IMR-90 (cell line): ENCODE measurements around the gene COL11A2. TPM values are rescaled to one million over a fixed set of nuclear protein-coding genes. Genes with fewer than 3 reads are reported as not detected.

Experiments used
- ATAC-seq: fragments of 200-7000 bp; cut with Tn5 transposase; 2 replicates; pipeline ENCODE4 v1.9.1; 2020; ENCODE audit warnings: low read depth, mild to moderate bottlenecking, moderate library complexity
- BruUV-seq: library from RNA; stranded (reverse); fragments of 400-500 nt; replicated peaks from 2 replicates; lab custom pipeline; 2021; lab: Mats Ljungman, UMichigan
- CTCF ChIA-PET: fragments of 300-600 bp; formaldehyde crosslinking; extraction: SDS; loops from one replicate; lab custom pipeline; 2021; ENCODE audit warnings: antibody characterized with exemption; lab: Yijun Ruan, JAX
- POLR2A ChIA-PET: fragments of 300-600 bp; sonication (Branson Sonifier 250); formaldehyde crosslinking; loops from one replicate; lab custom pipeline; 2022; ENCODE audit warnings: antibody characterized with exemption; ENCODE audit not compliant: unreplicated experiment; lab: Charles Lee
- DNase-seq: peaks from one replicate; pipeline ENCODE4 v3.0.0; 2013
- H2AFZ ChIP-seq: replicated peaks from 2 replicates; pipeline ENCODE3; 2013; ENCODE audit warnings: low read length, mild to moderate bottlenecking; ENCODE audit not compliant: poor library complexity
- H2AK5ac ChIP-seq: 2 replicates; pipeline ENCODE4 v1.6.1; 2013; ENCODE audit warnings: low read depth, low read length, inconsistent platforms
- H2AK9ac ChIP-seq: replicated peaks from 2 replicates; pipeline ENCODE3; 2013; ENCODE audit warnings: mild to moderate bottlenecking, low read depth, low read length, moderate library complexity; ENCODE audit not compliant: poor library complexity
- H2BK120ac ChIP-seq: 2 replicates; pipeline ENCODE4 v1.6.1; 2013; ENCODE audit warnings: low read depth, low read length, inconsistent platforms
- H2BK15ac ChIP-seq: 3 replicates; pipeline ENCODE4 v1.6.1; 2013; ENCODE audit warnings: low read depth, low read length, inconsistent platforms
- H2BK20ac ChIP-seq: 2 replicates; pipeline ENCODE4 v1.6.1; 2013; ENCODE audit warnings: low read depth, mild to moderate bottlenecking, inconsistent platforms, low read length, moderate library complexity
- H2BK5ac ChIP-seq: 2 replicates; pipeline ENCODE4 v1.6.1; 2013; ENCODE audit warnings: mild to moderate bottlenecking, low read depth, low read length, inconsistent platforms; ENCODE audit not compliant: poor library complexity, severe bottlenecking
- H3K14ac ChIP-seq: replicated peaks from 2 replicates; pipeline ENCODE4 v1.6.1; 2013; ENCODE audit warnings: low read depth, low read length, inconsistent platforms
- H3K18ac ChIP-seq: 2 replicates; pipeline ENCODE4 v1.6.1; 2013; ENCODE audit warnings: low read depth, low read length, control low read depth
- H3K23ac ChIP-seq: 2 replicates; pipeline ENCODE4 v1.6.1; 2013; ENCODE audit warnings: low read depth, low read length, inconsistent platforms
- H3K27ac ChIP-seq: 2 replicates; pipeline ENCODE4 v1.5.1; 2013; ENCODE audit warnings: mild to moderate bottlenecking, control low read depth, low read length; ENCODE audit not compliant: insufficient read depth
- H3K27me3 ChIP-seq: 2 replicates; pipeline ENCODE4 v1.6.1; 2013; ENCODE audit warnings: low read length; ENCODE audit not compliant: control insufficient read depth, insufficient read depth
- H3K36me3 ChIP-seq: 2 replicates; pipeline ENCODE4 v1.6.1; 2013; ENCODE audit warnings: low read length, mixed read lengths; ENCODE audit not compliant: control insufficient read depth, insufficient read depth
- H3K4ac ChIP-seq: 2 replicates; pipeline ENCODE4 v1.6.1; 2013; ENCODE audit warnings: low read depth, low read length, inconsistent platforms
- H3K4me1 ChIP-seq: 2 replicates; pipeline ENCODE4 v1.6.1; 2013; ENCODE audit warnings: low read length, mixed read lengths; ENCODE audit not compliant: control insufficient read depth, insufficient read depth
- H3K4me2 ChIP-seq: 2 replicates; pipeline ENCODE4 v1.6.1; 2013; ENCODE audit warnings: low read depth, mild to moderate bottlenecking, control low read depth, low read length, moderate library complexity
- H3K4me3 ChIP-seq: 2 replicates; pipeline ENCODE4 v1.5.1; 2013; ENCODE audit warnings: low read depth, mild to moderate bottlenecking, control low read depth, low read length, moderate library complexity; ENCODE audit not compliant: insufficient read depth
- H3K56ac ChIP-seq: 2 replicates; pipeline ENCODE4 v1.6.1; 2013; ENCODE audit warnings: low read length, inconsistent platforms; ENCODE audit not compliant: insufficient read depth; ENCODE audit errors: extremely low read depth
- H3K79me1 ChIP-seq, 2 experiments: 2 replicates each; pipeline ENCODE4 v1.6.1; 2013; ENCODE audit warnings: low read length in 2 of 2, inconsistent platforms in 1 of 2, low read depth in 1 of 2
- H3K9ac ChIP-seq: 2 replicates; pipeline ENCODE4 v1.6.1; 2013; ENCODE audit warnings: low read depth, low read length, control low read depth
- H3K9me1 ChIP-seq: 2 replicates; pipeline ENCODE4 v1.6.1; 2013; ENCODE audit warnings: low read length, inconsistent platforms; ENCODE audit not compliant: insufficient read depth
- H3K9me3 ChIP-seq: 2 replicates; pipeline ENCODE4 v1.6.1; 2013; ENCODE audit warnings: low read length; ENCODE audit not compliant: control insufficient read depth, insufficient read depth
- H4K20me1 ChIP-seq: 2 replicates; pipeline ENCODE4 v1.6.1; 2013; ENCODE audit warnings: low read length, inconsistent platforms; ENCODE audit not compliant: insufficient read depth
- H4K5ac ChIP-seq: 2 replicates; pipeline ENCODE4 v1.6.1; 2013; ENCODE audit warnings: mild to moderate bottlenecking, low read depth, low read length, control low read depth
- H4K8ac ChIP-seq, 2 experiments: 2 replicates each; pipeline ENCODE4 v1.6.1; 2013; ENCODE audit warnings: low read depth in 2 of 2, low read length in 2 of 2, control low read depth in 1 of 2, inconsistent platforms in 1 of 2
- H4K91ac ChIP-seq: 2 replicates; pipeline ENCODE4 v1.6.1; 2013; ENCODE audit warnings: low read depth, low read length, inconsistent platforms; ENCODE audit not compliant: insufficient read depth
- BHLHE40 ChIP-seq: fragments of 150-350 bp; IDR thresholded peaks from 2 replicates; pipeline ENCODE4 v1.6.1; 2016; ENCODE audit warnings: mild to moderate bottlenecking, low read depth, low read length
- CEBPB ChIP-seq: IDR thresholded peaks from 2 replicates; pipeline ENCODE4 v1.6.1; 2012; ENCODE audit warnings: low read depth, low read length, improper control_type of control experiment
- CHD1 ChIP-seq: IDR thresholded peaks from 2 replicates; pipeline ENCODE4 v1.6.1; 2012; ENCODE audit warnings: low read depth, low read length, improper control_type of control experiment
- FOS ChIP-seq: fragments of 150-350 bp; IDR thresholded peaks from 2 replicates; pipeline ENCODE4 v1.6.1; 2016; ENCODE audit warnings: low read depth, low read length
- MAFK ChIP-seq: IDR thresholded peaks from 2 replicates; pipeline ENCODE4 v1.6.1; 2012; ENCODE audit warnings: low read depth, low read length, improper control_type of control experiment
- MAZ ChIP-seq: IDR thresholded peaks from 2 replicates; pipeline ENCODE4 v1.6.1; 2012; ENCODE audit warnings: low read depth, mild to moderate bottlenecking, low read length, improper control_type of control experiment, moderate library complexity, borderline replicate concordance
- MXI1 ChIP-seq: IDR thresholded peaks from 2 replicates; pipeline ENCODE4 v1.6.1; 2012; ENCODE audit warnings: low read depth, mild to moderate bottlenecking, low read length, moderate library complexity, borderline replicate concordance
- NFE2L2 ChIP-seq: fragments of 150-350 bp; IDR thresholded peaks from 2 replicates; pipeline ENCODE4 v1.6.1; 2016; ENCODE audit warnings: low read depth, mild to moderate bottlenecking, low read length
- POLR2A ChIP-seq: IDR thresholded peaks from 2 replicates; pipeline ENCODE4 v1.6.1; 2012; ENCODE audit warnings: mild to moderate bottlenecking, low read depth, low read length
- RAD21 ChIP-seq: IDR thresholded peaks from 2 replicates; pipeline ENCODE4 v1.6.1; 2012; ENCODE audit warnings: low read length, improper control_type of control experiment
- RCOR1 ChIP-seq: IDR thresholded peaks from 2 replicates; pipeline ENCODE4 v1.6.1; 2012; ENCODE audit warnings: mild to moderate bottlenecking, low read length, improper control_type of control experiment; ENCODE audit not compliant: insufficient replicate concordance
- RFX5 ChIP-seq: IDR thresholded peaks from 2 replicates; pipeline ENCODE4 v1.8.0; 2012; ENCODE audit warnings: low read depth, mild to moderate bottlenecking, low read length, moderate library complexity
- SMC3 ChIP-seq: fragments of 150-350 bp; IDR thresholded peaks from 2 replicates; pipeline ENCODE4 v1.6.1; 2016; ENCODE audit warnings: low read depth, mild to moderate bottlenecking, antibody characterized with exemption, low read length, moderate library complexity
- WGBS, 2 experiments: methylation state at CpG; one replicate each; pipeline versions ENCODE4 v1.1.5 to v1.1.7; 2013; ENCODE audit warnings: missing lambda C conversion rate in 2 of 2; ENCODE audit not compliant: insufficient read length in 1 of 2; ENCODE audit errors: extremely low coverage in 2 of 2; 5-methylcytosine and 5-hydroxymethylcytosine counted together
- dilution Hi-C: fragments of 300-500 bp; cut with HindIII; formaldehyde crosslinking; loops from one replicate; pipeline ENCODE4 v1.14.3; 2018; ENCODE audit warnings: low sequenced_read_pairs; ENCODE audit not compliant: unreplicated experiment
- in situ Hi-C: fragments of 300-500 bp; cut with MboI; formaldehyde crosslinking; loops from 3 replicates; pipeline ENCODE4 v1.14.3; 2019; ENCODE audit warnings: low sequenced_read_pairs, inconsistent platforms, mixed read lengths
- intact Hi-C: fragments of 100-400 bp; cut with micrococcal nuclease; formaldehyde crosslinking; loops from 2 replicates; pipeline ENCODE4 v1.10.0; 2022
- polyA plus RNA-seq, 3 experiments: library from polyadenylated mRNA; depleted of rRNA; stranded (reverse); fragments of >200 nt; gene quantifications; 2 replicates each; pipeline ENCODE4 v1.2.3, GENCODE V29; 2012; ENCODE audit warnings: low replicate concordance in 1 of 3
- total RNA-seq: library from RNA; depleted of rRNA; stranded (reverse); fragments of >200 nt; gene quantifications from 2 replicates; pipeline ENCODE4 v1.2.3, GENCODE V29; 2012
- TF ChIP-seq, protein P1 (sequence below): conservative IDR thresholded peaks from 2 replicates; pipeline ENCODE4 v1.5.1; 2012; ENCODE audit warnings: mild to moderate bottlenecking, low read depth, low read length, improper control_type of control experiment
- TF ChIP-seq, protein P2 (sequence below): fragments of 150-350 bp; IDR thresholded peaks from 2 replicates; pipeline ENCODE4 v1.6.1; 2017; ENCODE audit warnings: mild to moderate bottlenecking, antibody characterized with exemption, low read length, low read depth

COL11A2 gene
- total and polyA plus RNA-seq, 2 of the 4 experiments (the other 2 are of a cell fraction): under 0.01 to 0.38 TPM

DNA sequence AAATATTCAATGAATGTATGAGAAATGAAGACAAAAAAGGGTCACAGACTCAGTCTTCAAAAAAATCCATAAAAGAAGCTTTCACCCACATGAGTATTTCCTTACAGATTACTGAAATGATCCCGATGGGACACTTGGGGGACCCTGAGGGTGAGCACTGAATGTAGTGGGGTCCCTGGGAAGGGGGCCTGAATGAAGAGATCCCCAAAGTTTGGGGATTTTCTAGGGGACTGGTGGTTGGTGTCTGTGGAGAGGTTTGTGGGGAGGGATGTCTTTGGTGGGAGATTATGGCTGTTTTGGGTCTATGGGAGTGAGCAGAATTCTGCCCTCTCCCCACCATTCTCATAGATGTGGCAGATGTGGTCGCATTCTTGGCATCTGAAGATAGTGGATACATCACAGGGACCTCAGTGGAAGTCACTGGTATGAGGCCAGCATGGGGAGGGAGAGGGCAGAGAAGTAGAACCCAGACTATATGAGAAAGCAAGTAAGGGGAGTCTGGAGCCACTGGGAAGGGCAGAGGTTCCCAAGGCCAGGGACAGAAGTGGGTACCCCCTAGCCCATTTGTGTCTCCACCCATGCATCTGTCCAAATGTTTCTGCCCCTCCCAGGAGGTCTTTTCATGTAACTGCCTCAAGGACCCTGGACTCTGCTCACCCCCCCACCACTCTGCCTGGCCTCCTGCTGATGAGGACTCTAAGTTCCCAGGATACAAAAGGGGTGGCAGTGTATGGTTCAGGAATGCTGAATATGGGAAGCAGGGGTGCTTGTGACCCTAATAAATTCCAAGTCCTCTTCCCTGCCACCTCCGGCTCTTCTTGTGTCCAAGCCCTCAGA lies 14.0 kb upstream of the COL11A2 start:
- ChIA-PET POLR2A (no interaction called here), CTCF (no interaction called here)
- peak overlapping the region; percentile 18 for H4K5ac ChIP-seq
- intact Hi-C loops (no loop called here), dilution Hi-C loops (no loop called here), in situ Hi-C loops (no loop called here)
- H2AK5ac ChIP-seq: peak overlapping the region; percentile 36
- H3K27ac ChIP-seq: peak overlapping the region; percentile 94; the same call in 1 of the 2 replicates
- H4K91ac ChIP-seq: peak overlapping the region; percentile 37
- ATAC-seq (no peak), DNase-seq (no peak)
- no peak overlapping the region for H3K56ac ChIP-seq
- H2AK9ac ChIP-seq: peak overlapping the region; percentile 89
- no peaks in the 10 kb centered on the region for H3K9me3 ChIP-seq
- H3K4me3 ChIP-seq: no peak overlapping the region
- no CpG with 5 or more reads among the region's 3 CpGs for WGBS, 2 experiments
- H3K23ac ChIP-seq: peak overlapping the region; percentile 81; the same call in 1 of the 2 replicates
- no peak overlapping the region for H3K9ac ChIP-seq
- peak overlapping the region; percentile 78 for H2BK5ac ChIP-seq
- H3K4ac ChIP-seq: peak overlapping the region; percentile 76
- peaks cover 38% of the 10 kb centered on the region for H3K9me1 ChIP-seq
- no peak overlapping the region; the same call in 1 of the 2 replicates for H3K4me2 ChIP-seq
- BruUV-seq: no TSS peak
- H2BK15ac ChIP-seq: peak overlapping the region; percentile 11; the same call in 1 of the 3 replicates
- H3K4me1 ChIP-seq: peaks cover 34% of the 10 kb centered on the region
- H4K20me1 ChIP-seq: peaks cover 25% of the 10 kb centered on the region; the same call in 1 of the 2 replicates
- no peaks in the 10 kb centered on the region for H3K27me3 ChIP-seq
- peaks cover 21 to 82% of the 10 kb centered on the region in 2 experiments for H3K79me1 ChIP-seq
- H3K36me3 ChIP-seq: peaks cover 40% of the 10 kb centered on the region
- peak overlapping the region; percentile 44; the same call in 1 of the 2 replicates for H3K14ac ChIP-seq
- peak overlapping the region; percentile 72 for H2AFZ ChIP-seq
- H2BK20ac ChIP-seq: peak overlapping the region; percentile 62
- peak overlapping the region in 1 of 2 experiments; percentile 80; a peak in 2 of 4 replicates for H4K8ac ChIP-seq
- peak overlapping the region; percentile 59 for H2BK120ac ChIP-seq
- H3K18ac ChIP-seq: no peak overlapping the region
- TF ChIP-seq, protein P1, sequence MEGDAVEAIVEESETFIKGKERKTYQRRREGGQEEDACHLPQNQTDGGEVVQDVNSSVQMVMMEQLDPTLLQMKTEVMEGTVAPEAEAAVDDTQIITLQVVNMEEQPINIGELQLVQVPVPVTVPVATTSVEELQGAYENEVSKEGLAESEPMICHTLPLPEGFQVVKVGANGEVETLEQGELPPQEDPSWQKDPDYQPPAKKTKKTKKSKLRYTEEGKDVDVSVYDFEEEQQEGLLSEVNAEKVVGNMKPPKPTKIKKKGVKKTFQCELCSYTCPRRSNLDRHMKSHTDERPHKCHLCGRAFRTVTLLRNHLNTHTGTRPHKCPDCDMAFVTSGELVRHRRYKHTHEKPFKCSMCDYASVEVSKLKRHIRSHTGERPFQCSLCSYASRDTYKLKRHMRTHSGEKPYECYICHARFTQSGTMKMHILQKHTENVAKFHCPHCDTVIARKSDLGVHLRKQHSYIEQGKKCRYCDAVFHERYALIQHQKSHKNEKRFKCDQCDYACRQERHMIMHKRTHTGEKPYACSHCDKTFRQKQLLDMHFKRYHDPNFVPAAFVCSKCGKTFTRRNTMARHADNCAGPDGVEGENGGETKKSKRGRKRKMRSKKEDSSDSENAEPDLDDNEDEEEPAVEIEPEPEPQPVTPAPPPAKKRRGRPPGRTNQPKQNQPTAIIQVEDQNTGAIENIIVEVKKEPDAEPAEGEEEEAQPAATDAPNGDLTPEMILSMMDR: no peak
- TF ChIP-seq MAZ (no peak), FOS (no peak), SMC3 (no peak), MXI1 (no peak), BHLHE40 (no peak), MAFK (no peak), POLR2A (no peak), CHD1 (no peak), RFX5 (no peak), CEBPB (no peak), RCOR1 (no peak), NFE2L2 (no peak), RAD21 (no peak)
- TF ChIP-seq, protein P2, sequence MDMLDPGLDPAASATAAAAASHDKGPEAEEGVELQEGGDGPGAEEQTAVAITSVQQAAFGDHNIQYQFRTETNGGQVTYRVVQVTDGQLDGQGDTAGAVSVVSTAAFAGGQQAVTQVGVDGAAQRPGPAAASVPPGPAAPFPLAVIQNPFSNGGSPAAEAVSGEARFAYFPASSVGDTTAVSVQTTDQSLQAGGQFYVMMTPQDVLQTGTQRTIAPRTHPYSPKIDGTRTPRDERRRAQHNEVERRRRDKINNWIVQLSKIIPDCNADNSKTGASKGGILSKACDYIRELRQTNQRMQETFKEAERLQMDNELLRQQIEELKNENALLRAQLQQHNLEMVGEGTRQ: no peak
